ENCODE data around the gene HCLS1. TPM values are rescaled to one million over a fixed set of nuclear protein-coding genes. Genes with fewer than 3 reads are reported as not detected.

The HCLS1 gene
- total and polyA plus RNA-seq, 9 of the 15 experiments (the other 6 are each of a cell fraction or from before 2014, with no cell fraction given): 4.8 to 34.1 (median 22.0) TPM

- TF ChIP-seq STAT5B (CRISPR knock-in tag; IDR thresholded peaks at IDR 0.05) (no peak), PHB2 (IDR thresholded peaks at IDR 0.05; ENCODE audit: low read depth) (no peak), FOS (IDR thresholded peaks at IDR 0.05; ENCODE audit: extremely low read depth, insufficient read length) (no peak), PRPF4 (IDR thresholded peaks at IDR 0.05; ENCODE audit: insufficient read depth, low read depth, low read length, poor library complexity, severe bottlenecking) (no peak), ZNF239 (CRISPR knock-in tag; IDR thresholded peaks at IDR 0.05) (no peak), ZNF395 (CRISPR knock-in tag; IDR thresholded peaks at IDR 0.05) (no peak), SNIP1 (IDR thresholded peaks at IDR 0.05; ENCODE audit: low read depth) (no peak)
These were observed 30.3 kb downstream of the HCLS1 start (continued) for GRCh38 chr3:121630355-121630754.

GRCh38 chr3:121629601-121630000, 31.1 kb downstream of the HCLS1 start:
- POLR2A ChIA-PET: interaction anchor here (0.7 kb wide), 1 partner anchor 27 kb away, joined by 3 read pairs; no protein-coding TSS in a partner anchor
- TF ChIP-seq E4F1 (CRISPR knock-in tag; IDR thresholded peaks at IDR 0.05; ENCODE audit: borderline replicate concordance) (no peak), BRF2 (IDR thresholded peaks at IDR 0.05; ENCODE audit: borderline replicate concordance, insufficient read depth, insufficient read length) (no peak), ZNF121 (CRISPR knock-in tag; conservative IDR thresholded peaks at IDR 0.05) (no peak), HMGN3 (IDR thresholded peaks at IDR 0.05; ENCODE audit: borderline replicate concordance, extremely low read depth, insufficient read length, low read depth, low read length) (no peak), THAP12 (CRISPR knock-in tag; IDR thresholded peaks at IDR 0.05) (no peak), ETV5 (CRISPR knock-in tag; IDR thresholded peaks at IDR 0.05; ENCODE audit: low read depth) (no peak)

More at GRCh38 chr3:121629601-121630000, 31.1 kb downstream of the HCLS1 start:
- peaks cover 0 to 13% of the 10 kb centered on the region in 2 experiments; a peak in 2 of 5 replicates for H3K27me3 ChIP-seq (ENCODE audit: control insufficient read depth in 2 of 2, insufficient read depth in 2 of 2, low read length in 2 of 2)
- 5% methylated on average over 6 of the region's 6 CpGs for WGBS (ENCODE audit: insufficient coverage, low coverage, missing lambda C conversion rate)
- no peak overlapping the region for H3K4me3 ChIP-seq
- H3K9me3 ChIP-seq (replicated peaks; ENCODE audit: control insufficient read depth, insufficient read depth, low read depth, low read length): no peaks in the 10 kb centered on the region
- no peak overlapping the region for H3K4me2 ChIP-seq (ENCODE audit: insufficient read depth, low read length)
- no peaks in the 10 kb centered on the region for H3K9me1 ChIP-seq (ENCODE audit: control insufficient read depth, insufficient read depth, low read length)
- in situ Hi-C loops (cut with MboI) (no loop called here), intact Hi-C loops (cut with micrococcal nuclease) (no loop called here)
- CTCF ChIA-PET (ENCODE audit: low intra/inter-chr PET ratio): no interaction called here
- no peaks in the 10 kb centered on the region for H4K20me1 ChIP-seq (replicated peaks; ENCODE audit: control insufficient read depth, insufficient read depth, low read length)
- no peak overlapping the region for H2AFZ ChIP-seq (ENCODE audit: low read depth, low read length)
- H3K36me3 ChIP-seq (ENCODE audit: control insufficient read depth, insufficient read depth, low read length): no peaks in the 10 kb centered on the region
- ATAC-seq: no peak
- no peaks in the 10 kb centered on the region for H3K4me1 ChIP-seq (replicated peaks in 1 of 2; ENCODE audit: control insufficient read depth in 2 of 2, insufficient read depth in 2 of 2, low read length in 2 of 2)
- no peak overlapping the region for H3K27ac ChIP-seq (ENCODE audit: extremely low read depth, low read depth, low read length)
- no peak overlapping the region for H3K9ac ChIP-seq (ENCODE audit: insufficient read depth in 1 of 2, low read depth in 2 of 2, low read length in 2 of 2)
- FAIRE-seq: no peak
- BruUV-seq (replicated peaks): no TSS peak
- DNase-seq (ENCODE audit: extremely low read depth in 1 of 4, low spot score in 3 of 4): no peak
- no peaks in the 10 kb centered on the region for H3K79me2 ChIP-seq (ENCODE audit: control insufficient read depth, insufficient read depth, low read length)
